Endothelial cell of umbilical vein (primary cell): Measurements from ENCODE around the gene ALKBH7.

ENCODE experiments used
- GATA2 ChIP-seq: IDR thresholded peaks from 2 replicates; pipeline ENCODE4 v1.7.0; 2011; ENCODE audit warnings: low read depth, mild to moderate bottlenecking, moderate library complexity, mixed read lengths, low read length; ENCODE audit not compliant: insufficient read length, insufficient read depth
- JUN ChIP-seq: IDR thresholded peaks from 2 replicates; pipeline ENCODE4 v1.6.1; 2011; ENCODE audit warnings: borderline replicate concordance, low read depth; ENCODE audit not compliant: insufficient read length, insufficient read depth
- POLR2AphosphoS5 ChIP-seq: IDR thresholded peaks from 2 replicates; pipeline ENCODE4 v1.6.1; 2012; ENCODE audit warnings: low read depth, mild to moderate bottlenecking, control low read depth, low read length, moderate library complexity; ENCODE audit not compliant: insufficient read depth
- TF ChIP-seq, protein P1 (sequence below), 2 donors: IDR thresholded peaks; 1 replicate in 1 of 2; 2 replicates in 1 of 2; pipeline ENCODE4 v1.5.1; 2011; ENCODE audit warnings: low read length in 2 of 2, mild to moderate bottlenecking in 2 of 2, moderate library complexity in 2 of 2, control low read depth in 1 of 2, inconsistent platforms in 1 of 2, low read depth in 1 of 2; ENCODE audit not compliant: insufficient read depth in 1 of 2; ENCODE audit errors: extremely low read depth in 1 of 2

DNA sequence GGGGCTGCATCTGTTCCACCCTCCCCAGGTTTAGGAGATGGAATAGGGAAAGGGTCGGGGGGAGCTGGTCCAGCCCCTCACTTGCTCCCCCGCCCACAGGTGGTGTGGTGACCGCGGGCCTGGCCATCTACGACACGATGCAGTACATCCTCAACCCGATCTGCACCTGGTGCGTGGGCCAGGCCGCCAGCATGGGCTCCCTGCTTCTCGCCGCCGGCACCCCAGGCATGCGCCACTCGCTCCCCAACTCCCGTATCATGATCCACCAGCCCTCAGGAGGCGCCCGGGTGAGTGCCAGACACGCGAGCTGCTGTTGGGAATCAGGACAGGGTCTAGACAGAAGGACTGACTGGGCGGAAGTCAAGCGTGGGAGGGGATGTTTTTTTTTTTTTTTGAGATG is 8.2 kb upstream of the ALKBH7 start:
- no peak for TF ChIP-seq JUN
- TF ChIP-seq, protein P1, sequence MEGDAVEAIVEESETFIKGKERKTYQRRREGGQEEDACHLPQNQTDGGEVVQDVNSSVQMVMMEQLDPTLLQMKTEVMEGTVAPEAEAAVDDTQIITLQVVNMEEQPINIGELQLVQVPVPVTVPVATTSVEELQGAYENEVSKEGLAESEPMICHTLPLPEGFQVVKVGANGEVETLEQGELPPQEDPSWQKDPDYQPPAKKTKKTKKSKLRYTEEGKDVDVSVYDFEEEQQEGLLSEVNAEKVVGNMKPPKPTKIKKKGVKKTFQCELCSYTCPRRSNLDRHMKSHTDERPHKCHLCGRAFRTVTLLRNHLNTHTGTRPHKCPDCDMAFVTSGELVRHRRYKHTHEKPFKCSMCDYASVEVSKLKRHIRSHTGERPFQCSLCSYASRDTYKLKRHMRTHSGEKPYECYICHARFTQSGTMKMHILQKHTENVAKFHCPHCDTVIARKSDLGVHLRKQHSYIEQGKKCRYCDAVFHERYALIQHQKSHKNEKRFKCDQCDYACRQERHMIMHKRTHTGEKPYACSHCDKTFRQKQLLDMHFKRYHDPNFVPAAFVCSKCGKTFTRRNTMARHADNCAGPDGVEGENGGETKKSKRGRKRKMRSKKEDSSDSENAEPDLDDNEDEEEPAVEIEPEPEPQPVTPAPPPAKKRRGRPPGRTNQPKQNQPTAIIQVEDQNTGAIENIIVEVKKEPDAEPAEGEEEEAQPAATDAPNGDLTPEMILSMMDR (IDR thresholded peaks at IDR 0.05; ENCODE audit: extremely low read depth in 1 of 2, insufficient read depth in 1 of 2, low read depth in 1 of 2, low read length in 2 of 2), result no peak
- no peak for TF ChIP-seq POLR2AphosphoS5
- TF ChIP-seq GATA2, result no peak
